NCI-H446 treated with DMSO at 0.1 percent for 48 hours (cell line): ENCODE data around the gene NTRK1.
"Not testable (repeated sequence)": the region's sequence is repeated elsewhere in the genome, so short reads cannot be mapped to it uniquely, and the experiment has no call there.

Experiments
- DNase-seq: peaks from one replicate; lab custom pipeline; 2025; lab: John Stamatoyannopoulos, UW

Gene NTRK1

DNA sequence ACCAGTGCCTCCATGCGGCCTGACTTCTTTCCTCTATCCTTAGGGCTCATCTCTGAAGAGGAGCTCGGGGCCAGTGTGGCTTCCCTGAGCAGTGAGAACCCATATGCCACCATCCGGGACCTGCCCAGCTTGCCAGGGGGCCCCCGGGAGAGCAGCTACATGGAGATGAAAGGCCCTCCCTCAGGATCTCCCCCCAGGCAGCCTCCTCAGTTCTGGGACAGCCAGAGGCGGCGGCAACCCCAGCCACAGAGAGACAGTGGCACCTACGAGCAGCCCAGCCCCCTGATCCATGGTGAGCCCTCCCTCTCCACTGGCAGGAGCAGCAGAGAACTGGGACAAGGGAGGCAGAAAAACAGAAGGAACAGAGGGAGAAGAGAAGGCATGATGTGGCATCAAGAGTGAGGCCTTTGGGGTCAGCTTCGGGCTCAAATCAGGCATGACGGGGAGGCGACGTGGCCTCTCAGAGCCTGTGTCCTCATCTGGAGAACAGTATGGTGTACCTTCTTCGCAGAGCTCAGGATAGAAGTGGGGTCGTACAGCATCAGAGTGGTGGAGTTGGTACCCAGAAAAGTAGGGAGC is 53.2 kb downstream of the NTRK1 start:
- DNase-seq: no peak

DNA sequence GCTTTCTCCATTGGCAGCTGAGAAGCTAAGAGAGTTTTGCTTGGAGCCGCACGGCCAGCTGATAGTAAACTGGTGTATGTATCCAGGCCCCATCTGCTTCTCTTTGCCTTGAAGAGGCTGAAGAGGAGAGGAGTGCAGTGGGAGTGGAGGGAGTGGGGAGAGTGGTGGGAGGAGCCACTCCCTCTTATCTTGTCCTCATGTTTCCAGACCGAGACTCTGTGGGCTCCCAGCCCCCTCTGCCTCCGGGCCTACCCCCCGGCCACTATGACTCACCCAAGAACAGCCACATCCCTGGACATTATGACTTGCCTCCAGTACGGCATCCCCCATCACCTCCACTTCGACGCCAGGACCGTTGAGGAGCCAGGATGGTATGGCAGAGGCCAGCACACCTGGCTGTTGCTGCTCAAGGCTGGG is 53.8 kb downstream of the NTRK1 start:
- DNase-seq: no peak

DNA sequence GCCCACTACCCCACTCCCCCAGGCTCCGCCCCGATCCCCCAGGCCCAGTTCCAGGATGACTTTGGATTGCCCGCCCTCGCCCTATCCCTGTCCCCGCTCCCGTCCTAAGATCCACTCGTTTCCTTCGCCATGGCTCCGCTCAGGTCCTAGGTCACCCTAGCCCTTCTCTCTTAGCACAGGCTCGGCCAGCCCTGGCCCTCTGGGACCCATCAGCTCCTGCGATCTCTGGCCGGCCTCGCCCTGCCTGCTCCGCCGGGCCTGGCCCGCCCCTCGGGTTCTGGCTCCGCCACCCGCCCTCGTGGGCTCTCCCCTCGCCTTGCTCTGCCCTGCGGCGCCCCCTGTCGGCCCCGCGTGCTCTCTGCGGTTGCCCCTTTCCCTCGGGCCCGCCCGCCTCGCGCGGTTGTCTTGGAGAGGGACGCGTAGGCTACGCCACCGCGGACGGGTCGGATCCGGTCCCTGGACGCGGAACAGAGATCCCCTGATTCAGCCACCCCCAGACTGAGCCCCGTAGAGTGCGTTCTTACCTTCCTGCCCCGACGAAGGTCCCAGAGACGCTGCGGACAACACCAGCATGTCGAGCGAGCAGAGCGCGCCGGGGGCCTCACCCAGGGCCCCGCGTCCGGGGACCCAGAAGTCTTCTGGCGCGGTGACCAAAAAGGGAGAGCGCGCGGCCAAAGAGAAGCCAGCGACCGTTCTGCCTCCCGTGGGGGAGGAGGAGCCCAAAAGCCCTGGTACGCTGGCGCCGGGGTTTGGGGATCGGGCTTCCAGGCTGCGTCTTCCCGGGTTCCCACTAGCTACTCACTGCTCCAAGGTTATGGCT is 59.8 kb downstream of the NTRK1 start, which contains the start of gene LRRC71:
Gene LRRC71, plus strand, starts transcription at position 400 of the 820 bp plus-strand sequence. Its CDS starts 172 bp downstream, at position 572.
- DNase-seq: peak; percentile 10

DNA sequence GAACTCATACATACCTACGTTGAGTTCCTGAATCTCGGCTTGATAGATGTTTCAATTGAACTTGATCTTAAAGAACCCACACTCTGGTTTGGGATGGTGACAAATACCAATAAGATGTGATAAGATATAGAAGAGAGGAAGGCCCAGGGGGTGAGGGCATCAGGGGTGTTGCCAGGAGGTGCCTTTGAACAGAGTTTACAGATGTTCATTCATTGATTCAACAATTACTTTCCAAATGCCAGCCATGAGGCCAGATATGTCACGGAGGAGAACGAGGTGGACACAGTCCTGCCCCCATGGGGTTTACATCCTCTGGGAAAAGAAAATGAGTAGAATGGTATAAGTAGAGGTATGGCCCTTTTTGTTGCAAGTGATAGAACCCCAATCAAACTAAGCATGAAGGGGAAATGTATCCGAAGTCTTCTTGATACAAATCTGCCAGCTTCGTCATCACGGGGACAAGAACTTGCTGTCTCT is 60.4 kb downstream of the NTRK1 start:
- no peak for DNase-seq

DNA sequence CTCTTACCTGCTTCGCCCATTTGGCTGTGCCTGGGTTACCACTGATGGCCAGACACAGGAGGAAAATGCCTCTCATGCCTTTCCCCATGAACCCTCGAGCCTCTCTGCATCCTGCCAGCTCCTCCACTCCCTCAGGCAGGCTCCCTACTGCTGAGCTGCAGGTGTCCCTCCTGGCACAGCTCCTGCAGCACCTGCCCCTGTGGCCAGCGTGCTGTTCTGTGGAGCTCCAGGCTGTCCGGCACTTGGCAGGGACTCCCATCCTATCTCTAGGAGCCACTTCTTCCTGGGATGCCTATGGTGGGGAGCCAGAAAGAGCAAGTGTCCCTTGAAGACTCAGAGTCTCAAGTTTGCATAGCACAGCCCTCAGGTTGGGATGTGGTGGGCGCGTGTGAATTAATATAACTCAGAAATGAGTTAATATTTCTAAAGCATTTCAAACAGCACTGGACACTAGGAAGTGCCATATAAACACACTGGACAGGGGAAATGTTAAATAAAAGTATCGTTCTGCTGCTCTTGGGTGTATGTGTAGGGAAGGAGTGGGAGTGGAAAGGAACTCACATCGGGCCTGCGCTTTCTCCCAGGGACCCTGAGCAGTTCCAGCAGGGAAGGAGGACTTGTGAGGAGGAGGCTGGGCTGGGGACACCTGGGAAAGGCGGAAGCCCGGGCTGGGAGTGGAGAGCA is 62.5 kb downstream of the NTRK1 start:
- no peak for DNase-seq

DNA sequence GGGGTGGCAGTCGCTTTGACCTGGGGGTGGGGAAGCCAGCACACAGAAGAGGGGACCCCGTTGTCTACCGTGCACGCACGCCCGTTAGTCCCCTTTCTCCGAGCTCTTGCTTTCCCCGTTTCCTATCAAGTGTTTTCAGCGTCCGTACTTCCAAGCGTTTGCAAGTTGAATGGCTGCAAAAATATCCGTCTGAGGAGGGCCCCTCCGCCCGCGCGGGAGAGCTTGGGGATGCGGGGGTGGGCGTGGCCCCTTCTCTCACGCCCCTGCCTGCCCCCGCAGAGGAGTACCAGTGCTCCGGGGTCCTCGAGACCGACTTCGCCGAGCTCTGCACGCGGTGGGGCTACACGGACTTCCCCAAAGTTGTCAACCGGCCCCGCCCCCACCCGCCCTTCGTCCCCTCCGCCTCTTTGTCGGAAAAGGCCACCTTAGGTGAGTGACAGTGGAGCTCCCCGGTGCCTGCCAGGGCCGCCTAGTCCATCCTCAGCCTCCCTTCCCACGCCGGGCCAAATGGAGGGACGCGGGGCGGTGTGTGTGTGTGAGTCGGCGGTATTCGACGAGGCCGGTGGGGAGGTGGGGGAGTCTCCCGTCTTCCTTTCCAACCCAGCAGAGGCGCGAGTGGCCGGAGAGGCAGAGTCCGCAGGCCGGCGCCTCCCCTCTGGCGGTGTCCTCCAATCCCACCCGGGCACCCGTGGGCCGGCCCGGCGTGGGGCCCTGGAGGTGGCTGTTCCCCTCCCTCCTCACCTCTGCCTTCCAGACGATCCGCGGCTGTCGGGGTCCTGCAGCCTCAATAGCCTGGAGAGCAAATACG is 63.2 kb downstream of the NTRK1 start:
- no peak for DNase-seq

DNA sequence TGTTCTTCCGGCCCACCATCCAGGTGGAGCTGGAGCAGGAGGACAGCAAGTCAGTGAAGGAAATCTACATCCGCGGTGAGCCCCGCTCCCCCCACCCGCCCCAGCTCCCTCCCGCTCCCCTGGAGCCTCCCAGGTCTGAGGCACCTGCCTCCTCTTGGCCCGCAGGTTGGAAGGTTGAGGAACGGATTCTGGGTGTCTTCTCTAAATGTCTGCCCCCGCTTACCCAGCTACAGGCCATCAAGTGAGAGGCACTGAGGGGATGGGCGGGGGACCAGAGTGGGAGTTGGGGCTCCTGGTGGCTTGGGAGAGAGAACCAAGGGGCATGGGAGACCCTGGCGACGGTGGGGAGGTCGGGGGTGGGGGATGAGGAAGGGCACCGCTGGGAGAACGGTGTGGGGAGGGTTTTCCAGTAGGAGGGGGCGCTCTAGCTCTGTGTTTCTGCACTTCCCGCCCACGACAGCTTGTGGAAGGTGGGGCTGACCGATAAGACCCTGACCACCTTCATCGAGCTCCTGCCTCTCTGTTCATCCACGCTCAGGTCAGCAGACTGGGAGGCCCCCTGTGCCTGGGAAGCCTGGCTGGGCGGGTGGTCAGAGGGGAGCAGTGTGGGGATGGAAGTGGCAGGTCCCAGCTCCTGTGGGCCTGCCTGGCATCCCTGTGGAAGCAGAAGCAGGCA is 64.0 kb downstream of the NTRK1 start:
- DNase-seq: no peak

DNA sequence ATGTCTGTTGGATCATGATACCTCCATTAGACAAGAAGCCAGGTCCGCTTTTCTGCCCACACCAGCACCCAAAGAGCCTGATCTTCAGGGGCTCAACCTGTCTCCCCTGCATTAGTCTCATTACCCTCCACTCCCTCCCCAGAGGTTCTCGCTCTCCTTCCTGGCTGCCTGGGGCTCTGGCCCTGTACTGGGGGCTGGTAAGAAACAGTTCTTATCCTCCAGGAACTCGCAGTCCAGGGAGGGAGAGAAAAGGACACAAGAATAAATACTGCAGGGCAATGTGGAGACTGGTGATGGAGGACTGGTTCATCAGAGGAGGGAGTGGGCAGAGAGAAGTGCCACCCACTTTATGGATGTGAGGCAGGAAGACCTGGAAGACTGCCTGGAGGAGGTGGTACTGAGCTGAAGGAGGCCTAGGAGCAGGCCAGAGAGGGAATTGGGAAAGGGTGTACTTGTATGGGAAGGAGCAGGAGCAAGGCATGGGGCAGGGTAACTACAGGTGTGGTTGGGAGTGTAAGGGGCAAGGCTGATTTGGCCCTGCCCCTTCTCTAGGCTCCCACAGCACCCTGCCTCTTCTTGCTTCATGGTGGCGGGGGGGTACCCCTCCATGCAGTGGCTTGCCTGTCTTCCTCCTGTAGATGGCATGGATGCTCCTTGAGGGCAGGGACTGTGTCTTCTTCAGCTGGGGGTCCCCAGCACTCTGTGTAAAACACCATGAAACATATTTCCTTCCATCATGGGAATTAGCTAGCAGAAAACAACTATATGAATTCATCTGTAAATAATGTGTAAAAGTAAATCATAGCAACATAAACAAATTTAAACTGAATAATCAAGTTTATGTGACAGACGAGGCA is 64.7 kb downstream of the NTRK1 start:
- no peak for DNase-seq

DNA sequence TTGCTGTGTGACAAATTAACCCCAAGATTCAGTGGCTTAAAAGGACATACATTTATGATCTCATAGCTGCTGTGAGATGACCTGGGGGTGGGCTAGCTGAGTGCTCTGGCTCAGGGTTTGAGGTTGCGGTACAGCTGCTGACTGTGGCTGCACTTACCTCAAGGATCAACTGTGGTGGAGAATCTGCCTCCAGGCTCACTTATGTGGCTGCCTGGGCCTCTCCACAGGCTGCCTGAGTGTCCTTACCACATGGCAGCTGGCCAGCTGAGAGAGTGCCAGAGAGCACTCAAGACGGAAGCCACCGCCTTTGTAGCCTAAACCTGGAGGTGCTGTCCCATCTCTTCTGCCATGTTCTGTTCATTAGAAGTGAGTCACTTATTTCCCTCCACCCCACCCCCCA is 65.5 kb downstream of the NTRK1 start:
- DNase-seq: no peak

DNA sequence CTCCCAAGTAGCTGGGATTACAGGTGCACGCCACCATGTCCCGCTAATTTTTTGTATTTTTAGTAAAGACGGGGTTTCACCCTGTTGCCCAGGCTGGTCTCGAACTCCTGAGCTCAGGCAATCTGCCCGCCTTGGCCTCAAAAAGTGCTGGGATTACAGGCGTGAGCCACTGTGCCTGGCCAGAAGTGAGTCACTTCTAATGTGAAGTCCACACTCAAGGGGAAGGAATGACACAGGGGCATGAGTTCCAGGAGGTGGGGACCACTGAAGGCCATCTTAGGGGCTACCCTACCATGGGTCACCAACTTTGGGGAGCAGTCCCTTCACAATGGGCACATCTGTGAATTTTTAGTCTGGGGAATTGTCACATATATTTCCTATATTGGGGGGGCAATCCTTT is 66.0 kb downstream of the NTRK1 start:
- not testable (repeated sequence) for DNase-seq

DNA sequence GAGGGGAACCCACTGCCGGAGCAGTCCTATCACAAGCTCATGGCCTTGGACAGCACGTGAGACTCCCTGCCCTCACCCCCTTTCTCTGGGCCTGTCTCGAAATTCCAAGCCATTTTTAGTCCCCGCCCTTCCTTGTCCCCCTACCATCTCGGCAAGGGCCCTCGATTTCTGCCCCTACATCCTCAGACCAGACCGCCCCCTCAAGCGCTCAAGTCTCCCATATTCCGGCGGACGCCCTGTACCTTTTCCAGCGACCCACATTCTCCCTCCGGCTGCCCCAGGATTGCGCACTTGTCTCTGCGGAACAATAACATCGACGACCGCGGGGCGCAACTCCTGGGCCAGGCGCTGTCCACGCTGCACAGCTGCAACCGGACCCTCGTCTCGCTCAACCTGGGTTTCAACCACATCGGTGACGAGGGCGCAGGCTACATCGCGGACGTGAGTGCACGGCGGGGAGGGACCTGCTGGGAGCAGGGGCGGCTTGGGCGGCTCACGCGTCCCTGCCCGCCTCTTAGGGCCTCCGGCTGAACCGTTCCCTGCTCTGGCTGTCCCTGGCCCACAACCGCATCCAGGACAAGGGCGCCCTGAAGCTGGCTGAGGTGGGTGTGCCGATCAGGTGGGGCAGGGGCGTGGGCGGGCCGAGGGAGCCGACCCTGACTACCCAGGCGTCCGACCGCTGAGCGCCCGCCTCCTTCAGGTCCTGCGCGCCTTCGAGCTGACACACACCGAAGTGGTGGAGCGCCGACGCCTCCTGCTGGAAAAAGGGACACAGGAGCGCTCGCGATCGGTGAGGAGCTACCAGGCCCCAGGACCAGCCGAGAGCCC is 66.8 kb downstream of the NTRK1 start:
- DNase-seq: peak; percentile 23

DNA sequence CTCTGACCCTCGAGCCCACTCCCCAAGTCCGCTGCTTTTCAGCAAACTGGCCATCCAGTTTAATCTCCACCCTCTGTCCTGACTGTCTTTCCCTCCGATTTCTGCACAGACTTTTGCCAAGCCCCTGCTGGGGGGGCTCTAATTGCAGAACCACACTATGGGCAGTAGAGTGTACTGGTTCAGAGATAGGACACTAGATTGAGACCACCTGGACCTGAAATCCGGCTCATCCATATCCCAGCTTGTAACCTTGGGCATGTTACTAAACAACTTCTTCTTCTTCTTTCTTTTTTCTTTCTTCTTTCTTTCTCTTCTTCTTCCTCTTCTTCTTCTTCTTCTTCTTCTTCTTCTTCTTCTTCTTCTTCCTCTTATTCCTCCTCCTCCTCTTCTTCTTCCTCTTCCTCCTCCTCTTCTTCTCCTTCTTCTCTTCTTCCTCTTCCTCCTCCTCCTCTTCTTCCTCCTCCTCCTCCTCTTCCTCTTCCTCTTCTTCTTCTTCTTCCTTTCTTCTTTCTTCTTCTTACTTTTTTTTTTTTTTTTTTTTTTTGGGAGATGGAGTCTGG is 67.5 kb downstream of the NTRK1 start:
- DNase-seq: no peak

DNA sequence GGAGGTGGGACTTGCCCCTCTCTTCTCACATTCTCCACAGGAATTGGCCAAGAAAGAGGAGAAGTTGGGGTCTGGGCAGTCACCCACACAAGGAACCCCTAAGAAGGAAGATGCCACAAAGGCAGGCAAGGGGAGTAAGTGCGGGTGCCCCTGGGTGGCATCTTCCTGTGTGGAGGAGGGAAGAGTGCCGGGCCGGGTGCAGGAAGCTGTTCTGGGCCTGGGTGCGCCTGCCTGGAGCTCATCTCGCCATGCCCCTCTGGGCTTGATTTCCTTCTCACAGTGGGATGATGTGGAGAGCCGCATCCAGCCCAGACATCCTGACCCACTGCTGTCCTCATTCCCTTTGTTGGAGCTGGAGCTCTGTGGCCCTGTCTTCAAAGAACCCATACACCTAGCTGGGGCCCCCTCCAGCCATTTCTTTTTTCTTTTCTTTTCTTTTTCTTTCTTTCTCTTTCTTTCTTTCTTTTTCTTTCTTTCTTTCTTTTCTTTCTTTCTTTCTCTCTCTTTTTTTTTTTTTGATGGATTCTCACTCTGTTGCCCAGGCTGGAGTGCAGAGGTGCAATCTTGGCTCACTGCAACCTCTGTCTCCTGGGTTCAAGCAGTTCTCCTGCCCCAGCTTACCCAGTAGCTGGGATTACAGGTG is 69.1 kb downstream of the NTRK1 start:
- DNase-seq: no peak

DNA sequence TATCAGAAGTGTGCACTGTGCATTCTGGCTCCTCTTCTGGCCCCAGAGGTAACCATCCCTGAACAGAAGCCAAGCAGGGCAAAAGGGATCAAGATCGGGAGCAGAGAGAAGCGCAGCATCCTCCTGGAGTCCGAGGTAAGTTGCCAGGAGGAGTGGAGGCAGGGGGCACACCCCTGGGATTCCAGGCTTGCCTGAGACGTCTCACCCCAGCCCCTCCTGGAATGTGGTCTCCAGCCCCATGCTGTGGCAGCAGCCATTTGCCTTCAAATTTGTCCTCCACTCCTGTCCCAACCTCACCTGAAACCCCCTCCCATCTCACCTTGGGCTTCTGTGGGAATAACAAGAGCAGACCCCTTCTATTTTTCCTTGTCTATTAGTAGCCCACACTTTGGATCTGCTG is 69.8 kb downstream of the NTRK1 start:
- no peak for DNase-seq
